HepG2 (cell line): ENCODE results near the gene RPL26. TPM values are rescaled to one million over a fixed set of nuclear protein-coding genes. Genes with fewer than 3 reads are reported as not detected.
A peak's percentile ranks its signal among the peaks of the same experiment; 100 is the strongest.

ENCODE experiments used
- FOSL1 ChIP-seq: sonication (generic); formaldehyde crosslinking; IDR thresholded peaks from 2 replicates; pipeline ENCODE4 v1.9.0; 2021; ENCODE audit warnings: missing genetic modification reagents, borderline replicate concordance
- FOXM1 ChIP-seq: sonication (generic); formaldehyde crosslinking; IDR thresholded peaks from 2 replicates; pipeline ENCODE4 v1.5.0; 2020; ENCODE audit warnings: missing genetic modification reagents
- FOXP1 ChIP-seq, 2 experiments: fragments of 450-650 bp in 1 of 2; IDR thresholded peaks; 2 replicates each; pipeline ENCODE4 v1.6.1; 2017 to 2018; ENCODE audit warnings: antibody characterized with exemption in 1 of 2
- NFYC ChIP-seq: IDR thresholded peaks from 2 replicates; pipeline ENCODE4 v1.6.1; 2016; ENCODE audit warnings: missing genetic modification reagents, missing compliant biosample characterization
- PTBP1 ChIP-seq: fragments of 200-400 bp; formaldehyde crosslinking; IDR thresholded peaks from 2 replicates; pipeline ENCODE4 v1.6.1; 2018; ENCODE audit warnings: low read length, low read depth; ENCODE audit not compliant: poor library complexity, severe bottlenecking
- RFX5 ChIP-seq: IDR thresholded peaks from 2 replicates; pipeline ENCODE4 v1.6.1; 2011; ENCODE audit warnings: low read depth, low read length, improper control_type of control experiment
- ZNF333 ChIP-seq: sonication (generic); formaldehyde crosslinking; IDR thresholded peaks from 2 replicates; pipeline ENCODE4 v1.4.0; 2020; ENCODE audit warnings: mild to moderate bottlenecking, missing genetic modification reagents, borderline replicate concordance
- polyA plus RNA-seq, 8 experiments: library from polyadenylated mRNA; depleted of rRNA in 3 of 8; stranded (reverse) in 7 of 8; unstranded in 1 of 8; fragments of >200 nt; fragmentation: Illumina TruSeq in 4 of 8; extraction: Trizol in 4 of 8; gene quantifications; 2 replicates each; pipeline versions ENCODE4 v1.2.1 to v1.2.3, GENCODE V29; 2011 to 2016; ENCODE audit warnings: low read depth in 4 of 8, missing spikeins in 1 of 8, mixed read lengths in 1 of 8; ENCODE audit not compliant: insufficient read depth in 1 of 8
- total RNA-seq, 5 experiments: library from RNA; depleted of rRNA; stranded (reverse); fragments of >200 nt; fragmentation: Illumina TruSeq; extraction: Trizol; gene quantifications; 2 replicates each; pipeline ENCODE4 v1.2.3, GENCODE V29; 2016; ENCODE audit warnings: low read depth in 1 of 5
- TF ChIP-seq, protein P1 (sequence below): sonication (generic); formaldehyde crosslinking; IDR thresholded peaks from 2 replicates; pipeline ENCODE4 v1.9.0; 2022; ENCODE audit warnings: low read depth, missing genetic modification reagents
- TF ChIP-seq, protein P2 (sequence below), 2 experiments: IDR thresholded peaks; 2 replicates each; pipeline ENCODE4 v1.6.1; 2011 to 2012; ENCODE audit warnings: low read length in 2 of 2, borderline replicate concordance in 1 of 2, low read depth in 1 of 2, mild to moderate bottlenecking in 1 of 2, moderate library complexity in 1 of 2
- TF ChIP-seq, protein P3 (sequence below), 2 experiments: sonication (generic) in 1 of 2; formaldehyde crosslinking in 1 of 2; IDR thresholded peaks; 2 replicates each; pipeline versions ENCODE4 v1.4.0 to v1.6.1; 2016 to 2020; ENCODE audit warnings: borderline replicate concordance in 1 of 2, low read depth in 1 of 2, mild to moderate bottlenecking in 1 of 2, missing genetic modification reagents in 1 of 2
- TF ChIP-seq, protein P4 (sequence below): sonication (generic); formaldehyde crosslinking; IDR thresholded peaks from 2 replicates; pipeline ENCODE4 v1.5.0; 2020; ENCODE audit warnings: missing genetic modification reagents, mild to moderate bottlenecking, borderline replicate concordance
- TF ChIP-seq, protein P5 (sequence below): sonication (generic); formaldehyde crosslinking; IDR thresholded peaks from 2 replicates; pipeline ENCODE4 v1.4.0; 2020; ENCODE audit warnings: missing genetic modification reagents

Gene RPL26
- total and polyA plus RNA-seq, 2 of the 13 experiments (the other 11 are each of a cell fraction or from before 2014, with no cell fraction given), result 2,817 to 3,529 TPM

DNA sequence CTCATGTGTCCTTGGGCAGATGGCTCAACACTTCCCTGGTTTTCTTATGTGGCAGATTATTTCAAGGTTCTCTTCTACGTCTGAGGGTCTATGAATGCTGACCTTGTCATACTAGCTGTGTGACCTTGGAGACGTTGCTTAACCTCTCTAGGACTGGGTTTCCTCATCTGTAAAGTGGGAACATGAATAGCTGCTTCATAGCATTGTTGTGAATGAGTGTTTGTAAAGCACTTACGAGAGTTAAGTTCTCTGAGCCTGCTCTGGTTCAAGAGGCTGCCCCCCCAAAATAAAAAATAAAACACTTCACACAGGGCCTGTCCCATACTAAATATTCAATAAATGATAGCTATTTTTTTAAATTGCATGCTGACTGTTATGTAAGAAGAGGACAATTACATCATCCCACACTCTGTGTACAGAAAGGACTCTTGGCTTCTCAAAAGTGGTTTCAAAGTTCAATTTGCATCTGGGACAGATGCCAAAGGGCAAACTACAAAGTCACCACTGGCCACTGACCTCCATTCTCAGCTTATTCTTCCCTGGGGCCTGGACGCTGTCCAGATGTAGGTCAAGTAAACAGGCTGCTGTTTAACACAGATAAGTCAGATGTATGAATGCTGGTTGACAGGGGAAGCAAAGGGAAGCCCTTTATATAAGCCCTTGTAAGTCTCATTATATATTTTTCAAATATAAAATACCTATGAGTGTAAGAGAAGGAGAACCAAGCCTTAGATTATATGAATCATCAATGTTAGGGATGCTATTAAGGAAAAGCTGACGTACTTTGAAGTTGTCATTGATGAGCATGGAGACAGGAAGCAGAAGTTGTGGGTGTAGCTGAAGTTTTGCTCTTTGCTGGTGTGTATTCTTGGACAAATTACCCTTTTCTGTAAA is 37.3 kb upstream of the RPL26 start (continued):
- no peak for TF ChIP-seq ZNF333 (CRISPR knock-in tag)
- TF ChIP-seq, protein P1, sequence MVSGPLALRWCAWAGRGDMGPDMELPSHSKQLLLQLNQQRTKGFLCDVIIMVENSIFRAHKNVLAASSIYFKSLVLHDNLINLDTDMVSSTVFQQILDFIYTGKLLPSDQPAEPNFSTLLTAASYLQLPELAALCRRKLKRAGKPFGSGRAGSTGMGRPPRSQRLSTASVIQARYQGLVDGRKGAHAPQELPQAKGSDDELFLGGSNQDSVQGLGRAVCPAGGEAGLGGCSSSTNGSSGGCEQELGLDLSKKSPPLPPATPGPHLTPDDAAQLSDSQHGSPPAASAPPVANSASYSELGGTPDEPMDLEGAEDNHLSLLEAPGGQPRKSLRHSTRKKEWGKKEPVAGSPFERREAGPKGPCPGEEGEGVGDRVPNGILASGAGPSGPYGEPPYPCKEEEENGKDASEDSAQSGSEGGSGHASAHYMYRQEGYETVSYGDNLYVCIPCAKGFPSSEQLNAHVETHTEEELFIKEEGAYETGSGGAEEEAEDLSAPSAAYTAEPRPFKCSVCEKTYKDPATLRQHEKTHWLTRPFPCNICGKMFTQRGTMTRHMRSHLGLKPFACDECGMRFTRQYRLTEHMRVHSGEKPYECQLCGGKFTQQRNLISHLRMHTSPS (CRISPR knock-in tag), result no peak
- TF ChIP-seq, protein P2, sequence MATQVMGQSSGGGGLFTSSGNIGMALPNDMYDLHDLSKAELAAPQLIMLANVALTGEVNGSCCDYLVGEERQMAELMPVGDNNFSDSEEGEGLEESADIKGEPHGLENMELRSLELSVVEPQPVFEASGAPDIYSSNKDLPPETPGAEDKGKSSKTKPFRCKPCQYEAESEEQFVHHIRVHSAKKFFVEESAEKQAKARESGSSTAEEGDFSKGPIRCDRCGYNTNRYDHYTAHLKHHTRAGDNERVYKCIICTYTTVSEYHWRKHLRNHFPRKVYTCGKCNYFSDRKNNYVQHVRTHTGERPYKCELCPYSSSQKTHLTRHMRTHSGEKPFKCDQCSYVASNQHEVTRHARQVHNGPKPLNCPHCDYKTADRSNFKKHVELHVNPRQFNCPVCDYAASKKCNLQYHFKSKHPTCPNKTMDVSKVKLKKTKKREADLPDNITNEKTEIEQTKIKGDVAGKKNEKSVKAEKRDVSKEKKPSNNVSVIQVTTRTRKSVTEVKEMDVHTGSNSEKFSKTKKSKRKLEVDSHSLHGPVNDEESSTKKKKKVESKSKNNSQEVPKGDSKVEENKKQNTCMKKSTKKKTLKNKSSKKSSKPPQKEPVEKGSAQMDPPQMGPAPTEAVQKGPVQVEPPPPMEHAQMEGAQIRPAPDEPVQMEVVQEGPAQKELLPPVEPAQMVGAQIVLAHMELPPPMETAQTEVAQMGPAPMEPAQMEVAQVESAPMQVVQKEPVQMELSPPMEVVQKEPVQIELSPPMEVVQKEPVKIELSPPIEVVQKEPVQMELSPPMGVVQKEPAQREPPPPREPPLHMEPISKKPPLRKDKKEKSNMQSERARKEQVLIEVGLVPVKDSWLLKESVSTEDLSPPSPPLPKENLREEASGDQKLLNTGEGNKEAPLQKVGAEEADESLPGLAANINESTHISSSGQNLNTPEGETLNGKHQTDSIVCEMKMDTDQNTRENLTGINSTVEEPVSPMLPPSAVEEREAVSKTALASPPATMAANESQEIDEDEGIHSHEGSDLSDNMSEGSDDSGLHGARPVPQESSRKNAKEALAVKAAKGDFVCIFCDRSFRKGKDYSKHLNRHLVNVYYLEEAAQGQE (IDR thresholded peaks at IDR 0.05; ENCODE audit: borderline replicate concordance in 1 of 2, low read depth in 1 of 2, low read length in 2 of 2), result peak in 1 of 2 experiments; percentile 74; a peak in 2 of 4 replicates
- TF ChIP-seq, protein P3, sequence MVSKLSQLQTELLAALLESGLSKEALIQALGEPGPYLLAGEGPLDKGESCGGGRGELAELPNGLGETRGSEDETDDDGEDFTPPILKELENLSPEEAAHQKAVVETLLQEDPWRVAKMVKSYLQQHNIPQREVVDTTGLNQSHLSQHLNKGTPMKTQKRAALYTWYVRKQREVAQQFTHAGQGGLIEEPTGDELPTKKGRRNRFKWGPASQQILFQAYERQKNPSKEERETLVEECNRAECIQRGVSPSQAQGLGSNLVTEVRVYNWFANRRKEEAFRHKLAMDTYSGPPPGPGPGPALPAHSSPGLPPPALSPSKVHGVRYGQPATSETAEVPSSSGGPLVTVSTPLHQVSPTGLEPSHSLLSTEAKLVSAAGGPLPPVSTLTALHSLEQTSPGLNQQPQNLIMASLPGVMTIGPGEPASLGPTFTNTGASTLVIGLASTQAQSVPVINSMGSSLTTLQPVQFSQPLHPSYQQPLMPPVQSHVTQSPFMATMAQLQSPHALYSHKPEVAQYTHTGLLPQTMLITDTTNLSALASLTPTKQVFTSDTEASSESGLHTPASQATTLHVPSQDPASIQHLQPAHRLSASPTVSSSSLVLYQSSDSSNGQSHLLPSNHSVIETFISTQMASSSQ (IDR thresholded peaks at IDR 0.05; ENCODE audit: low read depth), result peak; percentile 56; the same call in 1 of the 2 replicates
- TF ChIP-seq, protein P3 (CRISPR knock-in tag; IDR thresholded peaks at IDR 0.05; ENCODE audit: borderline replicate concordance), result peak; percentile 87; the same call in 1 of the 2 replicates
- TF ChIP-seq PTBP1, result no peak
- TF ChIP-seq FOXP1 (IDR thresholded peaks at IDR 0.05), result peak; percentile 69; the same call in 1 of the 2 replicates
- TF ChIP-seq FOXP1 (CRISPR knock-in tag; IDR thresholded peaks at IDR 0.05), result peak; percentile 96
- TF ChIP-seq, protein P4, sequence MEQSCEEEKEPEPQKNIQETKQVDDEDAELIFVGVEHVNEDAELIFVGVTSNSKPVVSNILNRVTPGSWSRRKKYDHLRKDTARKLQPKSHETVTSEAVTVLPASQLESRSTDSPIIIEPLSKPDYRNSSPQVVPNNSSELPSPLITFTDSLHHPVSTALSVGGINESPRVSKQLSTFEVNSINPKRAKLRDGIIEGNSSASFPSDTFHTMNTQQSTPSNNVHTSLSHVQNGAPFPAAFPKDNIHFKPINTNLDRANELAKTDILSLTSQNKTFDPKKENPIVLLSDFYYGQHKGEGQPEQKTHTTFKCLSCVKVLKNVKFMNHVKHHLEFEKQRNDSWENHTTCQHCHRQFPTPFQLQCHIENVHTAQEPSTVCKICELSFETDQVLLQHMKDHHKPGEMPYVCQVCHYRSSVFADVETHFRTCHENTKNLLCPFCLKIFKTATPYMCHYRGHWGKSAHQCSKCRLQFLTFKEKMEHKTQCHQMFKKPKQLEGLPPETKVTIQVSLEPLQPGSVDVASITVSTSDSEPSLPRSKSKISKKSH (CRISPR knock-in tag), result no peak
- TF ChIP-seq, protein P5, sequence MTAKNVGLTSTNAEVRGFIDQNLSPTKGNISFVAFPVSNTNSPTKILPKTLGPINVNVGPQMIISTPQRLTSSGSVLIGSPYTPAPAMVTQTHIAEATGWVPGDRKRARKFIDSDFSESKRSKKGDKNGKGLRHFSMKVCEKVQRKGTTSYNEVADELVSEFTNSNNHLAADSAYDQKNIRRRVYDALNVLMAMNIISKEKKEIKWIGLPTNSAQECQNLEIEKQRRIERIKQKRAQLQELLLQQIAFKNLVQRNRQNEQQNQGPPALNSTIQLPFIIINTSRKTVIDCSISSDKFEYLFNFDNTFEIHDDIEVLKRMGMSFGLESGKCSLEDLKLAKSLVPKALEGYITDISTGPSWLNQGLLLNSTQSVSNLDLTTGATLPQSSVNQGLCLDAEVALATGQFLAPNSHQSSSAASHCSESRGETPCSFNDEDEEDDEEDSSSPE, result no peak; the same call in 1 of the 2 replicates
- no peak for TF ChIP-seq FOSL1 (CRISPR knock-in tag)
- no peak for TF ChIP-seq RFX5
- TF ChIP-seq FOXM1 (CRISPR knock-in tag), result no peak
- TF ChIP-seq NFYC (CRISPR knock-in tag), result peak; percentile 22; the same call in 1 of the 2 replicates
